SK-N-SH (cell line): Measurements from ENCODE around the gene FLRT2. TPM values are rescaled to one million over a fixed set of nuclear protein-coding genes. Genes with fewer than 3 reads are reported as not detected.

Source experiments
- CTCF ChIA-PET: fragments of 300-600, 350-600 bp; formaldehyde crosslinking; extraction: SDS; loops from one replicate; lab custom pipeline; 2021; lab: Yijun Ruan, JAX
- POLR2A ChIA-PET: fragments of 350-600 bp; sonication (Branson Sonifier 250); formaldehyde crosslinking; extraction: SDS; loops from one replicate; lab custom pipeline; 2020; ENCODE audit warnings: antibody characterized with exemption, inconsistent platforms; lab: Yijun Ruan, JAX
- DNase-seq: peaks from one replicate; pipeline ENCODE4 v3.0.0; 2012
- H2AFZ ChIP-seq: fragments of 200-600 bp; sonication (generic); 2 replicates; pipeline ENCODE4 v1.8.1; 2016; ENCODE audit warnings: antibody characterized with exemption, mild to moderate bottlenecking, low read depth
- H3F3A ChIP-seq: fragments of 200-600 bp; sonication (generic); replicated peaks from 2 replicates; pipeline ENCODE3; 2016; ENCODE audit warnings: antibody characterized with exemption, mild to moderate bottlenecking; ENCODE audit not compliant: insufficient read depth
- H3K27ac ChIP-seq, 2 experiments: fragments of 200-500 bp in 1 of 2; fragments of 200-600 bp in 1 of 2; sonication (Bioruptor generic) in 1 of 2; sonication (generic), shearing (Covaris generic) in 1 of 2; 2 replicates each; pipeline versions ENCODE4 v1.5.1 to v1.6.1; 2014 to 2016; ENCODE audit warnings: low read depth in 2 of 2, inconsistent platforms in 1 of 2, low read length in 1 of 2, mild to moderate bottlenecking in 1 of 2, mixed read lengths in 1 of 2
- H3K27me3 ChIP-seq: fragments of 200-600 bp; sonication (generic), shearing (Covaris generic); 2 replicates; pipeline ENCODE4 v1.6.1; 2016; ENCODE audit warnings: mixed run types; ENCODE audit not compliant: insufficient read depth
- H3K36me3 ChIP-seq, 2 experiments: fragments of 200-500 bp in 1 of 2; fragments of 200-600 bp in 1 of 2; sonication (Bioruptor generic) in 1 of 2; sonication (generic) in 1 of 2; replicated peaks in 1 of 2; 2 replicates each; pipeline versions ENCODE3 to v1.5.1; 2014 to 2016; ENCODE audit warnings: low read length in 1 of 2, mild to moderate bottlenecking in 1 of 2; ENCODE audit not compliant: insufficient read depth in 2 of 2, control insufficient read depth in 1 of 2
- H3K4me1 ChIP-seq, 2 experiments: fragments of 200-500 bp in 1 of 2; fragments of 200-600 bp in 1 of 2; sonication (Bioruptor generic) in 1 of 2; sonication (generic), shearing (Covaris generic) in 1 of 2; 2 replicates each; pipeline versions ENCODE4 v1.5.1 to v1.6.1; 2014 to 2016; ENCODE audit warnings: low read depth in 1 of 2, low read length in 1 of 2, mixed run types in 1 of 2; ENCODE audit not compliant: insufficient read depth in 2 of 2, control insufficient read depth in 1 of 2
- H3K4me2 ChIP-seq: fragments of 200-600 bp; sonication (generic), shearing (Covaris generic); 2 replicates; pipeline ENCODE4 v1.6.1; 2017; ENCODE audit warnings: mixed run types
- H3K4me3 ChIP-seq, 2 experiments: fragments of 200-500 bp in 1 of 2; fragments of 200-600 bp in 1 of 2; sonication (Bioruptor generic) in 1 of 2; sonication (generic), shearing (Covaris generic) in 1 of 2; 2 replicates each; pipeline versions ENCODE4 v1.5.1 to v1.8.1; 2014 to 2016; ENCODE audit warnings: low read depth in 2 of 2, inconsistent platforms in 1 of 2, low read length in 1 of 2, mild to moderate bottlenecking in 1 of 2, mixed read lengths in 1 of 2, moderate library complexity in 1 of 2
- H3K79me2 ChIP-seq: fragments of 200-600 bp; sonication (generic); 2 replicates; pipeline ENCODE4 v1.8.1; 2017; ENCODE audit warnings: mild to moderate bottlenecking; ENCODE audit not compliant: insufficient read depth
- H3K9ac ChIP-seq: fragments of 200-600 bp; sonication (generic); 2 replicates; pipeline ENCODE4 v1.6.1; 2017; ENCODE audit warnings: mixed run types
- H3K9me2 ChIP-seq: fragments of 200-600 bp; sonication (generic); 2 replicates; pipeline ENCODE4 v1.6.1; 2017; ENCODE audit warnings: mixed run types
- H3K9me3 ChIP-seq: fragments of 200-600 bp; sonication (generic); 2 replicates; pipeline ENCODE4 v1.6.1; 2017; ENCODE audit warnings: mixed run types, mild to moderate bottlenecking, moderate library complexity
- H4K20me1 ChIP-seq: fragments of 200-600 bp; sonication (generic); 2 replicates; pipeline ENCODE4 v1.6.1; 2017; ENCODE audit warnings: mild to moderate bottlenecking, mixed run types; ENCODE audit not compliant: insufficient read depth
- EZH2phosphoT487 ChIP-seq: fragments of 200-600 bp; sonication (generic); IDR thresholded peaks from 2 replicates; pipeline ENCODE4 v1.6.1; 2017; ENCODE audit warnings: low read depth, mixed run types, mild to moderate bottlenecking, antibody characterized with exemption, moderate library complexity, borderline replicate concordance
- FOSL2 ChIP-seq: IDR thresholded peaks from 2 replicates; pipeline ENCODE4 v1.4.0; 2012; ENCODE audit warnings: low read depth, mild to moderate bottlenecking, moderate library complexity, borderline replicate concordance
- GATA2 ChIP-seq: sonication (generic); formaldehyde crosslinking; IDR thresholded peaks from 2 replicates; pipeline ENCODE4 v1.5.0; 2020; ENCODE audit warnings: mild to moderate bottlenecking, missing genetic modification reagents
- RAD21 ChIP-seq: IDR thresholded peaks from 2 replicates; pipeline ENCODE4 v1.6.1; 2012; ENCODE audit warnings: mild to moderate bottlenecking, low read length
- WGBS: methylation state at CpG from one replicate; pipeline ENCODE4 v1.1.6; 2017; ENCODE audit warnings: low lambda C conversion rate; 5-methylcytosine and 5-hydroxymethylcytosine counted together
- polyA plus RNA-seq, 3 experiments: library from polyadenylated mRNA; depleted of rRNA; stranded (reverse); fragments of >200 nt; gene quantifications; 2 replicates each; pipeline ENCODE4 v1.2.3, GENCODE V29; 2012
- TF ChIP-seq, protein P1 (sequence below): fragments of 200-600 bp; sonication (generic); IDR thresholded peaks from 2 replicates; pipeline ENCODE4 v1.6.1; 2017; ENCODE audit warnings: antibody characterized with exemption, mild to moderate bottlenecking, moderate library complexity
- TF ChIP-seq, protein P2 (sequence below): IDR thresholded peaks from 2 replicates; pipeline ENCODE4 v1.6.1; 2012; ENCODE audit warnings: mild to moderate bottlenecking, low read depth, low read length, moderate library complexity
- TF ChIP-seq, protein P3 (sequence below): IDR thresholded peaks from 2 replicates; pipeline ENCODE4 v1.4.0; 2012; ENCODE audit warnings: low read depth, borderline replicate concordance
- TF ChIP-seq, protein P4 (sequence below): IDR thresholded peaks from 2 replicates; pipeline ENCODE4 v1.4.0; 2012; ENCODE audit warnings: low read depth
- TF ChIP-seq, protein P5 (sequence below): fragments of 150-350 bp; IDR thresholded peaks from 2 replicates; pipeline ENCODE4 v1.6.1; 2016; ENCODE audit warnings: mild to moderate bottlenecking, low read depth, low read length

FLRT2 gene
- polyA plus RNA-seq, 1 of the 3 experiments (the other 2 are of a cell fraction) = 10.8 TPM

DNA sequence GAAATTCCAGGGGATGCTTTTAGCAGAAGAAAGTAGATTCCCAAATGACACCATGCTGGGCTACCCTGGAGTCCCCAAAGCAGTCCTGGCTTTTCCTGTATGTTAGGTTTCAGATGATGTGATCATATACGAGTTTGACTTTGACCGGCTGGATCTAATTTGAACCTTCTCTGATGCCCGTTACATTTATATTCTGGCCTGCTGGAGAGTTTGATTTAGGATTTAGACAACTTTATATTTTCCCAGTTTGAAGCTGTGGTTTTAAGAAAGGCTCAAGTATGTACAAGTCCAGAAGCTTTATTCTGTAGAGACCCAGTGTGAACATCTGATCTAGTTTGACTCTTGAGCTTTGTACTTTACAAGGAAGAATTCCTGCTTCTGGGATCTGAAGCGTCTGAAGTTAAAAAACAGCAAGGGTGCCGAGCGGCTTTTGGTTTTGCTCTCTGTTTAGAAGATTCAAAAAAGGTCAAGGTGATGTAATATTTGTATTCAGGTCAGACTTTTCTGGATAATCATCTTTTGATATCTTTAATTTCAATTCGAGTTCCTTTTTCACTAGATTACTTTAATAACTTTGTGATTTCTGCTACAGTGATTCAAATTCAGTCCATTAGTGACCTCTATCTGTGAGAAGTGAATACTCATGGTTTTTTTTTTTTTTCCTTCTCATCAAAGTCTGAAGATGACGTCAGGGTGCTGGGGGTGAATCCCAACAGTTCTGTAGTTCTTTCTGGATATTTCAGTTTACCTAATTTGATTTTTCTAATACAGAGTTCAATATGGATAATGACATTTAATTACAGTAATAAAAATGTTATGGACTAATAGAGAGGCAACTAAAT is 6.3 kb downstream of the FLRT2 start:
- Histone ChIP-seq H3K4me2 (peak overlapping the region; percentile 96; the same call in 1 of the 2 replicates), H2AFZ (peak overlapping the region; percentile 3; the same call in 1 of the 2 replicates), H3K27me3 (no peaks in the 10 kb centered on the region), H3K4me3 (peak overlapping the region; percentile 33 to 86; a peak in 2 of 4 replicates), H3K9me2 (no peaks in the 10 kb centered on the region), H3K79me2 (peaks cover 92% of the 10 kb centered on the region), H3K27ac (peak overlapping the region in 1 of 2 experiments; percentile 66; a peak in 2 of 4 replicates), H3K36me3 (no peaks in the 10 kb centered on the region), H3F3A (peaks cover 24% of the 10 kb centered on the region), H4K20me1 (peaks cover 24% of the 10 kb centered on the region), H3K9me3 (no peaks in the 10 kb centered on the region), H3K4me1 (peaks cover 0 to 15% of the 10 kb centered on the region in 2 experiments; a peak in 2 of 4 replicates), H3K9ac (peak overlapping the region; percentile 79; the same call in 1 of the 2 replicates)
- WGBS = 22% methylated on average over 8 of the region's 8 CpGs
- ChIA-PET CTCF (no interaction called here), POLR2A (no interaction called here)
- peak; percentile 27 for DNase-seq
- TF ChIP-seq GATA2 (CRISPR knock-in tag) (no peak), RAD21 (peak; percentile 53)
- TF ChIP-seq, protein P1, sequence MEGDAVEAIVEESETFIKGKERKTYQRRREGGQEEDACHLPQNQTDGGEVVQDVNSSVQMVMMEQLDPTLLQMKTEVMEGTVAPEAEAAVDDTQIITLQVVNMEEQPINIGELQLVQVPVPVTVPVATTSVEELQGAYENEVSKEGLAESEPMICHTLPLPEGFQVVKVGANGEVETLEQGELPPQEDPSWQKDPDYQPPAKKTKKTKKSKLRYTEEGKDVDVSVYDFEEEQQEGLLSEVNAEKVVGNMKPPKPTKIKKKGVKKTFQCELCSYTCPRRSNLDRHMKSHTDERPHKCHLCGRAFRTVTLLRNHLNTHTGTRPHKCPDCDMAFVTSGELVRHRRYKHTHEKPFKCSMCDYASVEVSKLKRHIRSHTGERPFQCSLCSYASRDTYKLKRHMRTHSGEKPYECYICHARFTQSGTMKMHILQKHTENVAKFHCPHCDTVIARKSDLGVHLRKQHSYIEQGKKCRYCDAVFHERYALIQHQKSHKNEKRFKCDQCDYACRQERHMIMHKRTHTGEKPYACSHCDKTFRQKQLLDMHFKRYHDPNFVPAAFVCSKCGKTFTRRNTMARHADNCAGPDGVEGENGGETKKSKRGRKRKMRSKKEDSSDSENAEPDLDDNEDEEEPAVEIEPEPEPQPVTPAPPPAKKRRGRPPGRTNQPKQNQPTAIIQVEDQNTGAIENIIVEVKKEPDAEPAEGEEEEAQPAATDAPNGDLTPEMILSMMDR = peak; percentile 77

DNA sequence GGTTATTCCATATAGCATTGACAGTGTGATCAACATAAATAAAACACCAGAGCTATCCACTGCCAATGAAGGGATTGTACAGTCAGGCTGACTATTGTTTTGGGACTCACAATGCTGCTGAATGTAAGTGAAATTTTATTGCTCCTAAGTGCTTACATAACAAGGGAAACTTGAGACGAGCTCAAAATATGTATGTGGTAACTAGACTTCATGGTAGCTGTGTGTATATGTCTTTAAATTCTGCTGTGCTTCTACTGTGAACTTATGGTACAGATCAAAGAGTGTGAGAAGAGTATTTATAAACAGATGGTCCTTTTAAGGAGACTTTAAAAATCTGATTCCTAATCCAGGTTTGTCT is 6.9 kb downstream of the FLRT2 start:
- peaks cover 97% of the 10 kb centered on the region for H3K79me2 ChIP-seq
- H3F3A ChIP-seq = peaks cover 24% of the 10 kb centered on the region
- H3K9ac ChIP-seq = no peak overlapping the region
- ChIA-PET CTCF (no interaction called here), POLR2A (no interaction called here)
- no peak overlapping the region; a peak in 1 of 4 replicates for H3K4me3 ChIP-seq
- no peak for DNase-seq
- peaks cover 24% of the 10 kb centered on the region for H4K20me1 ChIP-seq
- peaks cover 0 to 20% of the 10 kb centered on the region in 2 experiments; a peak in 2 of 4 replicates for H3K4me1 ChIP-seq
- TF ChIP-seq EZH2phosphoT487 (no peak), FOSL2 (no peak)
- TF ChIP-seq, protein P2, sequence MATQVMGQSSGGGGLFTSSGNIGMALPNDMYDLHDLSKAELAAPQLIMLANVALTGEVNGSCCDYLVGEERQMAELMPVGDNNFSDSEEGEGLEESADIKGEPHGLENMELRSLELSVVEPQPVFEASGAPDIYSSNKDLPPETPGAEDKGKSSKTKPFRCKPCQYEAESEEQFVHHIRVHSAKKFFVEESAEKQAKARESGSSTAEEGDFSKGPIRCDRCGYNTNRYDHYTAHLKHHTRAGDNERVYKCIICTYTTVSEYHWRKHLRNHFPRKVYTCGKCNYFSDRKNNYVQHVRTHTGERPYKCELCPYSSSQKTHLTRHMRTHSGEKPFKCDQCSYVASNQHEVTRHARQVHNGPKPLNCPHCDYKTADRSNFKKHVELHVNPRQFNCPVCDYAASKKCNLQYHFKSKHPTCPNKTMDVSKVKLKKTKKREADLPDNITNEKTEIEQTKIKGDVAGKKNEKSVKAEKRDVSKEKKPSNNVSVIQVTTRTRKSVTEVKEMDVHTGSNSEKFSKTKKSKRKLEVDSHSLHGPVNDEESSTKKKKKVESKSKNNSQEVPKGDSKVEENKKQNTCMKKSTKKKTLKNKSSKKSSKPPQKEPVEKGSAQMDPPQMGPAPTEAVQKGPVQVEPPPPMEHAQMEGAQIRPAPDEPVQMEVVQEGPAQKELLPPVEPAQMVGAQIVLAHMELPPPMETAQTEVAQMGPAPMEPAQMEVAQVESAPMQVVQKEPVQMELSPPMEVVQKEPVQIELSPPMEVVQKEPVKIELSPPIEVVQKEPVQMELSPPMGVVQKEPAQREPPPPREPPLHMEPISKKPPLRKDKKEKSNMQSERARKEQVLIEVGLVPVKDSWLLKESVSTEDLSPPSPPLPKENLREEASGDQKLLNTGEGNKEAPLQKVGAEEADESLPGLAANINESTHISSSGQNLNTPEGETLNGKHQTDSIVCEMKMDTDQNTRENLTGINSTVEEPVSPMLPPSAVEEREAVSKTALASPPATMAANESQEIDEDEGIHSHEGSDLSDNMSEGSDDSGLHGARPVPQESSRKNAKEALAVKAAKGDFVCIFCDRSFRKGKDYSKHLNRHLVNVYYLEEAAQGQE = no peak
- TF ChIP-seq, protein P3, sequence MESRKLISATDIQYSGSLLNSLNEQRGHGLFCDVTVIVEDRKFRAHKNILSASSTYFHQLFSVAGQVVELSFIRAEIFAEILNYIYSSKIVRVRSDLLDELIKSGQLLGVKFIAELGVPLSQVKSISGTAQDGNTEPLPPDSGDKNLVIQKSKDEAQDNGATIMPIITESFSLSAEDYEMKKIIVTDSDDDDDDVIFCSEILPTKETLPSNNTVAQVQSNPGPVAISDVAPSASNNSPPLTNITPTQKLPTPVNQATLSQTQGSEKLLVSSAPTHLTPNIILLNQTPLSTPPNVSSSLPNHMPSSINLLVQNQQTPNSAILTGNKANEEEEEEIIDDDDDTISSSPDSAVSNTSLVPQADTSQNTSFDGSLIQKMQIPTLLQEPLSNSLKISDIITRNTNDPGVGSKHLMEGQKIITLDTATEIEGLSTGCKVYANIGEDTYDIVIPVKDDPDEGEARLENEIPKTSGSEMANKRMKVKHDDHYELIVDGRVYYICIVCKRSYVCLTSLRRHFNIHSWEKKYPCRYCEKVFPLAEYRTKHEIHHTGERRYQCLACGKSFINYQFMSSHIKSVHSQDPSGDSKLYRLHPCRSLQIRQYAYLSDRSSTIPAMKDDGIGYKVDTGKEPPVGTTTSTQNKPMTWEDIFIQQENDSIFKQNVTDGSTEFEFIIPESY = no peak
- TF ChIP-seq, protein P4, sequence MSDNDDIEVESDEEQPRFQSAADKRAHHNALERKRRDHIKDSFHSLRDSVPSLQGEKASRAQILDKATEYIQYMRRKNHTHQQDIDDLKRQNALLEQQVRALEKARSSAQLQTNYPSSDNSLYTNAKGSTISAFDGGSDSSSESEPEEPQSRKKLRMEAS = no peak
- TF ChIP-seq, protein P5, sequence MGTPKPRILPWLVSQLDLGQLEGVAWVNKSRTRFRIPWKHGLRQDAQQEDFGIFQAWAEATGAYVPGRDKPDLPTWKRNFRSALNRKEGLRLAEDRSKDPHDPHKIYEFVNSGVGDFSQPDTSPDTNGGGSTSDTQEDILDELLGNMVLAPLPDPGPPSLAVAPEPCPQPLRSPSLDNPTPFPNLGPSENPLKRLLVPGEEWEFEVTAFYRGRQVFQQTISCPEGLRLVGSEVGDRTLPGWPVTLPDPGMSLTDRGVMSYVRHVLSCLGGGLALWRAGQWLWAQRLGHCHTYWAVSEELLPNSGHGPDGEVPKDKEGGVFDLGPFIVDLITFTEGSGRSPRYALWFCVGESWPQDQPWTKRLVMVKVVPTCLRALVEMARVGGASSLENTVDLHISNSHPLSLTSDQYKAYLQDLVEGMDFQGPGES = no peak
- TF ChIP-seq, all 33 proteins: peak for 0
- Histone ChIP-seq H3K27ac (peak overlapping the region in 1 of 2 experiments; percentile 66; a peak in 1 of 4 replicates), H3K36me3 (no peaks in the 10 kb centered on the region), H3K9me3 (no peaks in the 10 kb centered on the region), H2AFZ (no peak overlapping the region), H3K4me2 (peak overlapping the region; percentile 96; the same call in 1 of the 2 replicates), H3K9me2 (no peaks in the 10 kb centered on the region), H3K27me3 (no peaks in the 10 kb centered on the region)
- WGBS = 15% methylated on average over 1 of the region's 1 CpG
